Breast epithelium (tissue), 3 donors: ENCODE results near the gene POMT1.

ENCODE experiments used
- CTCF ChIP-seq, 3 donors: fragments of 450-650 bp; IDR thresholded peaks; one replicate each; pipeline ENCODE4 v1.5.1; 2016 to 2017; ENCODE audit warnings: antibody characterized with exemption in 3 of 3, mild to moderate bottlenecking in 3 of 3, moderate library complexity in 3 of 3
- POLR2A ChIP-seq: fragments of 450-650 bp; IDR thresholded peaks from one replicate; pipeline ENCODE4 v1.6.1; 2016; ENCODE audit warnings: antibody characterized with exemption, mild to moderate bottlenecking, moderate library complexity
- POLR2AphosphoS5 ChIP-seq, 3 donors: sonication (generic); formaldehyde crosslinking; IDR thresholded peaks; one replicate each; pipeline ENCODE4 v1.6.1; 2017; ENCODE audit warnings: antibody characterized with exemption in 3 of 3

GRCh38 chr9:131477816-131478419 lies 24.8 kb upstream of the POMT1 start:
- TF ChIP-seq CTCF (IDR thresholded peaks at IDR 0.05) (no peak), POLR2A (no peak), POLR2AphosphoS5 (IDR thresholded peaks at IDR 0.05) (no peak)
